HK-2 (cell line): ENCODE measurements around the gene UVRAG.
A peak's percentile ranks its signal among the peaks of the same experiment; 100 is the strongest.

Experiments used
- DNase-seq: peaks from one replicate; pipeline ENCODE4 v3.0.0-alpha.2; 2018; ENCODE audit not compliant: unreplicated experiment

The UVRAG gene

DNA sequence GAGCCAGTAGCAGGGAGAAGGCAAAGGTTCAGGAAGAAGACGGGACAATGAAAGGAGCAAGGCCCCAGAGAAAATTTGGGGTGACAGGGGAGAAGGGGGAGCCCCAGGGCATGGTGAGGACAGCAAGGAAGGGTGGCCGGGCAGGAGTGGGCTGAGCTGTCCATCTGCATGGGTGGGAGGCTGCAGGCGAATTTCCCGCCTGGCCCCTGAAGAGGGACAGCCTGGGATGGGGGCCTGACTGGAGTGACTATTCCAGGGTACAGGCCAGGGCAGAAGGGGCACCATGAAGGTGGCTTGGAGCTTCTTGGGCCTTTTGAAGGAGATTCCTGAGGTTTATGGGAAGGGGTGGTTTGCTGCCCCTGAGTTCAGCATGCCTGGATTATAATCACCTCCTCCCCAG, 335.1 kb downstream of the UVRAG start:
- DNase-seq: no peak

GRCh38 chr11:76151556-76152085, 336.6 kb downstream of the UVRAG start:
- no peak for DNase-seq

- peak; percentile 80 for DNase-seq
Observed at GRCh38 chr11:76152086-76152681, 337.2 kb downstream of the UVRAG start.

DNA sequence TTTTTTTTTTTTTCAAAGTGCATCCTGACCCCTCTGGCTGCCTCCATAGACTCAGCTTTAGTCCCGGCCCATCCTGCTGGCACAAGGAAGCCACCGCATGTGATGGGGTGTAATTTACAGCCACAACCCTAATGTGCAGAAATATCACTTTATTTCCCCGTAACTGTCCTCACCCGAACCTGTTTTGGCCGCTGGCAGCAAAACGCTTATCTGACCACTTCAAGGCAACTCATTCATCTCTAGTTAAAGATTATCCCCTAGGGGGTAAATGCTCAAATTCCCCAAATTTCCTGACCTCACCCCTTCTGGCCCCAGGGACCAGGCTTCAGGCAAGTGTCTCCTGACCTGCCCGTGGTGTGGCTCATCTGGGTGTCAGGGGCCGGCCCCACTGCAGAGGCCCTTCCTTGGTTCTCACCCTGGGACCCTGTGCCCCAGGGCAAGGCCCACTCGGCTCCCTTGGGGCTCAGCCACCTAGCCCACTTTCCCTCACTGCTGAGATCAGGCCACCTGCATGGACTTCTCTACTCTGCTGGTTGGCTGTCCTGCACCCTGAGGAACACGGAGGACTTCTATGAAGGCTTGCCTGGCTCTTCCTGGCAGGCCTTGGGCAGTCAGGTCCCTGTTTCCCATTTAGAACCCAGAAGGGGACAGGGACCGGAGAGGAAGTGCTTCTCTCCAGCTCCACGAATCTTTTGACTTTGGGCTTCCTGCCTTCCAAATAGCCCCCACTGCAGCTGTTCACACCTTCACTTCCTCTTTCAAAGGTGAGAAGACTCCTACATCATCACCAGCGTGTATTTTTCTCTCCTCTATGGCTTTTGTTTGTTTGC, 337.9 kb downstream of the UVRAG start:
- DNase-seq: no peak

- DNase-seq: no peak
Observed at GRCh38 chr11:76153571-76153923, 338.5 kb downstream of the UVRAG start.

DNA sequence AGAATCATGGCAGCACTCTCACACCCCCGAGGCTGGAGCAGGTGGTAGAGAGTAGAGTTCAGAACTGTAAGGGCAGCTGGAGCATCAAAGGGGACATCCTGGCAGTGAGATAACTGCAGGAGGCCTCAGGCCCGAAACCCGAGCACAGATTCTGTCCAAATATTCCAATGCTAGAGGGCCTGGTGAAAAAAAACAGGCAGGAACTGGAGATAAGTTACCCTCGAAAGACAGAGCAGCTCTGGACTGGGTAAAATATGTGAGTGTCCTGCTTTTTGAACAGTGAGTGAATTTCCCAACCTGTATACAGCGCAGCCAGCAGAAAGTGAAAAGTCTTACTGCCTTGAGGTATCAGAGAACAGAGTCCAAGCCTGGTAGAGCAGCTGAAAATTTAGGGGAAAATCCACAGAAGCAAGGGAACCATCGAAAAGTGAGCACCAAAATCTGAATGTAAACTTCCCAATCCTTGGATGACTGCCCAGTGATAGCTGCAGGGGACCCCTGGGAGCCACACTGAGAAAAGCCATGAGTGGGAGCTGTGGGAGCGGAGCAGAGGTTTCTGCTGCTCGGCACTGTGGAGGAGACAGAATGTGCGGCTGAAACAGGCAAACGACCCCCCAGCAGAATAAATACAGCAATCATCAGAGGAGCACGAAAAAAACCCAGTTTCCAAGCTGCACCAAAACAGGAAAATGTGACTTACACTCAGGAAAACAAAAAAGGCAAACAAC, 340.7 kb downstream of the UVRAG start:
- no peak for DNase-seq

DNA sequence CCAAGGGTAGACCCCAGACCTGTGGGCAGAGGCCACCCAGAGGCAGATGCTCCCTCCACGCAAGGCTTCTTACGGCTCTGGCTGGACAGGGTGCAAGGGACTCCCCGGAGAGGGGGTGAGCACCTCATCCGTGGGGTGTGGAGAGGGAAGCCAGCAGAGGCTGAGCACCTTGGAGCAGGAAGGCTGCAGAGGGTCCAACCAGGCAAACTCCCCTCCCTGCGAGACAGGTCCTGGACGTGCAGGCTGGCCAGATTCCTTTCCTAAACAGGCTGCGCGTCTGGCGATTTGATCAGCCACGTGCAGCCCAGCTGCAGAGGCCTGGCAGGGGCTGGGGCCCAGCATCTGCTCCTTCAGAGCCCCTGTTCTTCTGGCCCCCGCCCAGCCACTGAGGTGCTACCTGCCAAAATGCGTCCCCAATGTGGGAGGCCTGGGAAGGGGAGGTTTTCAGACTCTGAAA, 342.0 kb downstream of the UVRAG start:
- no peak for DNase-seq

GRCh38 chr11:76157891-76158290, 342.9 kb downstream of the UVRAG start:
- DNase-seq: no peak

GRCh38 chr11:76158394-76159302, 343.6 kb downstream of the UVRAG start:
- no peak for DNase-seq

DNA sequence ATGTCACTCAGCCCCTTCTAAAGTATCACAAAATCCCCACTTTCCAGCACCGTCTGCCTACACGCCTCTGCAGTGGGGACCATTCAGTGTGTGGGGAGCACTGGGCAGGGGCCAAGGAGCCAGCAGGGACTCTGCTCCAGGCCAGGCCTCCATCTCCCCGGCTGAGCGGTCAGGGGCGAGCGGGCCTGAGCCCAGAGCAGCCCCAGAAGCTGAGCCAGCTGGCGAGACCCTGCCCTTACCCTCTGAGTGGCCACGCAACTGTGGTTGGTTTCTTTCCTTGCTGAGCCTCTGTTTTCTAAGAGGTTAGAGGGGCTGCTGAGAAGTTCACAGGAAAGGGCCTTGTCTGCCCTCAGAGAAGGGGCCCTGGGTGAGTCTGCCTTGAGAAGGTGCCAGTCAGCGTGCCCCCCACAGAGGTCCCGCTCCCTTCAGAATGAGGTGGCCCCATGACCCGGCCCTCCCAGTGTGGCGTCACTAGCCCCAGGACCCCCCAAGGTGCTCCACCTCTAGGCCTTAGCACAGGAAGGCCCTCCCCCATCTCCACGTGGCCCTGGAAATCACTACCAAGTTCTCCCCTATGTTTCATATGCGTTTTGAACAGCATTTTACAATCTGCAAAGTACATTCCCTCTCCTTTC, 344.4 kb downstream of the UVRAG start:
- DNase-seq: no peak

- DNase-seq: no peak
Observed at GRCh38 chr11:76159983-76160661, 345.1 kb downstream of the UVRAG start.

DNA sequence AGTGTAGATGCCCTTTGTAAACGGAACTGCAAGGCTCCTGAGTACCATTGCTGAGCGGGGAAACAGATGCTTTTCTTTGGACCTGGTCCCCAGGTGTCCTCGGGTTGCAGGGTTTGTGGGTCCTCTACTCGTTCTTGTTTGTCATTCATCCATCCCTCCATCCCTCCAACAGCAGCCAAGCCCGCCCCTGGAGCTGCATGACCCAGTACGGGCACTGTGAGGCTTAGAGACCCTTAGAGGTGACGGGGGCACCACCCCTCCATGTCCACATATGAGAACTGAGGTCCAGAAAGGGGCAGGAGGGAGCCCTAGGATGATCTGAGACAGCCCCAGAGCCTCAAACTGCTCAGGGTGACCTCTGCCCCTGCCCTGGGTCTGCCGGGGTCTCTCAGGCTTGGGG, 345.8 kb downstream of the UVRAG start:
- no peak for DNase-seq

DNA sequence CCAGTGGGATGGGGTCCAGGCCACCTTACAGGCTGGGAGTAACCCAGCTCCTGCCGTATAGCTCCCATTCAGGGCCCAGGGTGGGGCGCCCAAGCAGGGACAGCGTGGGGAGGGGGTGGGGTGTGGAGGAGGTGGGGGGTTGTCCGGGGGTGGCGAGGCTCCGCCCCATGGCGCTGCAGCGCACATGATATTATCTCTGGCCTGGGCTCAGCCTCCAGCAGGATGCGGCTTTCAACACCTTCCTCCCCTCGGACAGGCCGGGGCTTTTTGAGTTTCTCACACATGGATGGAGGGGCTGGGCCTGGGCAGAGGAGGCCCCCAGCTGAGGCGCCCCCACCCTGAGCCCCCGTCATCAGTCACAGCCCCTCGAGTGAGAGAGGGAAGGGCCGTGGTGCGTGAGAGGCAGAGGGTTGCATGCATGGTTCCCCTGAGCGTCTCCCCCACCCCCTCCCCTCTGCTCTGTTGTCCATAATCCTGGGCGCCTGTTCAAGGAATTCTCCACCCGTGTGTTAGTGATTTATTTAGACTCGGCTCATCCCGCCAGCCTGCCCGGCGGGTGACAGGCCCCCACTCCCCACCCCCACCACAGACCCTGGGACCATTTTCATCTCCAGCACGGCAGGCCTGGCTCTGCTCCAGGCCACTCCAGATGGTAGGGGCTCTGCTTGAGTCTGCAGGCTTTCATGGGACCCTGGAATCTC, 346.4 kb downstream of the UVRAG start:
- DNase-seq: no peak

DNA sequence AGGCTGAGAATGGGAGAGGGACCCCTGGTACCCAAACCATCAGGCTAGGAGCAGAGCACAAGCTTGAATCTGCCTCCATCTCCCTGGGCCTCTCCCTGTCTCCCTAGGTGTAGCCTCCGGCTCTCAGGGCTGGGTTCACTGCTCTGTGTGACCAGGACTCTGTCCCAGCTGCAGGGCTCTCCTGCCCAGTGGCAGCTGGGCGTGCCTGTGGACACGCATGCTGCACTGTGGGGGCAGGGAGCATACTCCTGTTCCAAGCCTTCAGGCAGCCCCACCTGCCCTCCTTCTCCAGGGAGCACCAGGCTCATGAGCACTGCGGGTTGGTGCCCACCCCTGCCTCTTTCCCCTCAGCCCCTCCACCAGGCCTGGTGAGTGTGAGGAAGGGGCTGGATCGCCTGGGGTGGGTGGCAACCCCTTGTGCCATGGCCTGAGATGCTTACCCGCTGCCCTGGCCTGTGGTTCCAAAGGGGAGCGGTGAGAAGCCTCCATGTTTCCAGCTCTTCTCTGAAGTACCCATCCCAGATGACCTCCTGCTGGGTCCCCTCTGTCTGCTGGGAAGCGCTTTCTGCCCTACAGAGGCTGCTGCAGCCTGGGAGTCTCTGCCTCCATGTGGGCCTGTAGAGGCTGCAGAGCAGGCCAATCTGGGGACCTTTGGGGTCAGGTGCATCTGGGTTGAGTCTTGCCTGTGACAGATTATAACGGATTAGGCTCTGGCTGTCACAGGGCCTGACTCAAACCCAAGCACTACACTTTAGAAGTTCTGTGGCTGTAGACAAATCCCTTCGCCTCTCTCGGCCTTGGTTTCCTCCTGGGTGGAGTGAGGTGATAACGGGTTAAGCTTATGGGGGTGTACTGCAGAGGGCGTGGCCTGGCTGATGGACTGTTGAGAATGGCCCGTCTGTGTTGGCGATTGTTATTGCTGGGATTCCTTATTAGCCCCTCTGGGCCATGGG, 347.6 kb downstream of the UVRAG start:
- DNase-seq: no peak

DNA sequence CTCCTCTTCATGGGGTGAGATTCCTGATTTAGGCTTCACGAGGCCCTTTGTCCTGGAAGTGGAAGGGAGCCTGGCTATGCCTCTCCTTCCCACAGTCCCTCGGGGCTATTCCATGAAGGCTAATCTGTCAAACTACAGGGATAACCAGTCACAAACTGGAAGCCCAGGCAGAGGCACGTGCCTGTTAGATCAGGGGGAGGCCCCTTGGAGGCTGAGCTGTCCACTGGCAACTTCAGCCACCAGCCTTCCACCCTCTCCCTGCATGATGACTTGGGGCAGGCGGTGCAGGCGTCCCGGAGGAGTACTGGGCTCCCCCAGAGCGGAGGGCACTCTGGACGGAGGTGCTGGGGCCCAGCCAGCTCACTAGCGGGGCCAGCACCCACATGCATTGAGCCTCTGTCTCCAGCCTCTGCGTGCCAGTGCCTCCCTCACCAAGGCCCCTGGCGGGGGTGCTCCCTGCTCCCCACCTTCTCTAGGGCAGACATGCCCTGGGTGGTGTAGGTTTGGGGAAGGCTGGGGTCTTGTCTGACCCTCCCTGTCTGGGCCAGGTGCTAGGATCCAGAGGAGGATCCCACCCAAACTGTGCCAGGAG, 348.4 kb downstream of the UVRAG start:
- DNase-seq: no peak

DNA sequence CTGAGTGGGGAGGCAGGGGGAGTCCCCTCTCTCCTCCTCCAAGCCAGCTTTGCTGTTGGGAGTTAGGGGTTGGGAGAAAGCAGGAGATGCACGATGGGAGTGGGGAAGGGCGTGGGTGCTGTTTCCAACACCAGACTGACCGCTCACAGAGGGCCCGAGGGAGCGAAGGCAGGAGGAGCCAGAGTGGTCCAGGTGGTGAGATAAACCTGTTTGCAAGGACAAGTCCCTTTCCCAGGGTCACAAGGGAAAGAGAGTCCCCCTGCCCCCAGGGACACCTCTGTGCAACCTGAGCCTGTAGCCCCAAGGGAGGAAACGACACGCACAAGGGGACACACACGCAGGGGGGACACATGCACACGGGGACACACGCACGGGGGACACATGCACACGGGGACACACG, 349.1 kb downstream of the UVRAG start:
- DNase-seq: no peak

DNA sequence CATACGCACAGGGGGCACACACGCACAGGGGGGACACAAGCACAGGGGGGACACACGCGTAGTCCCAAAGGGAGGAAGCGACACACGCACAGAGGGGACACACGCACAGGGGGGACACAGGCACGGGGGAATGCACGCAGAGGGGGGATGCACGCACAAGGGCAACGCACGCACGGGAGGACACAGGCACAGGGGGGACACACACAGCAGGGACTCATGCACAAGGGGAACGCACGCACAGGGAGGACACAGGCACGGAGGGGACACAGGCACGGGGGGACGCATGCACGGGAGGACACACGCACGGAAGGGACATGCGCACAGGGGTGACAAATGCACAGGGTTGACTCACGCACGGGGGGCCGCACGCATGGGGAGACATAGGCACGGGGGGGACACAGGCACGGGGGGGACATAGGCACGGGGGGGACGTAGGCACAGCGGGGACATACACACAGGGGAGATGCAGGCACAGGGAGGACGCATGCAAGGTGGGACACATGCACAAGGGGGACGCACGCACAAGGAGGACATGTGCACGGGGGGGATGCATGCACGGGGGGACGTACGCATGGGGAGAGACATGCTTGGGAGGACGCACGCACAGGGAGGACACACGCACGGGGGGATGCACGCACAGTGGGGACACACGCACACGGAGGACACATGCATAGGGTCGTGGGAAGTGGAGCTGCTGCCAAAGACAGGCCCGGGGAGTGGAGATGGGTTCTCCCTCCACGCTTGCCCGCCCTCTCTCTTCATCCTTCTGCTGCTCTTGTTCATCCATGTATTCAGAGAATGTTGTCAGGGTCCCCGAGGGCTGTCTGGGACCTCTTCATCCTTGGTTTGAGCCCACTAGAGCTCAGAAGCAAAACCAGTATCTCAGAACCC, 350.1 kb downstream of the UVRAG start:
- DNase-seq: no peak
